COLO829 (cell line): ENCODE measurements around the gene MAN1A1.
"Not testable (repeated sequence)": the region's sequence is repeated elsewhere in the genome, so short reads cannot be mapped to it uniquely, and the experiment has no call there.

Experiments used
- DNase-seq: peaks from one replicate; pipeline ENCODE4 v3.0.0; 2012; ENCODE audit warnings: low spot score

Gene MAN1A1

GRCh38 chr6:119303164-119303887 lies 46.2 kb downstream of the MAN1A1 start:
- DNase-seq: no peak

- DNase-seq: no peak
Observed at GRCh38 chr6:119301429-119301828, 48.1 kb downstream of the MAN1A1 start.

- no peak for DNase-seq
Observed at GRCh38 chr6:119299694-119300093, 49.9 kb downstream of the MAN1A1 start.

- DNase-seq: no peak
Observed at GRCh38 chr6:119297049-119297448, 52.5 kb downstream of the MAN1A1 start.

GRCh38 chr6:119296036-119297035 lies 53.2 kb downstream of the MAN1A1 start:
- DNase-seq: no peak

- no peak for DNase-seq
Observed at GRCh38 chr6:119294984-119295383, 54.6 kb downstream of the MAN1A1 start.

- DNase-seq: not testable (repeated sequence)
Observed at GRCh38 chr6:119291060-119291459, 58.5 kb downstream of the MAN1A1 start.

GRCh38 chr6:119290306-119290705 lies 59.3 kb downstream of the MAN1A1 start:
- DNase-seq: no peak

GRCh38 chr6:119289651-119290050 lies 59.9 kb downstream of the MAN1A1 start:
- DNase-seq: no peak

GRCh38 chr6:119285908-119286625 lies 63.5 kb downstream of the MAN1A1 start:
- no peak for DNase-seq

GRCh38 chr6:119284861-119285521 lies 64.6 kb downstream of the MAN1A1 start:
- no peak for DNase-seq

GRCh38 chr6:119283979-119284545 lies 65.5 kb downstream of the MAN1A1 start:
- DNase-seq: no peak

- DNase-seq: no peak
Observed at GRCh38 chr6:119283214-119283613, 66.3 kb downstream of the MAN1A1 start.

GRCh38 chr6:119280668-119281067 lies 68.9 kb downstream of the MAN1A1 start:
- no peak for DNase-seq

- DNase-seq: no peak
Observed at GRCh38 chr6:119280080-119280479, 69.5 kb downstream of the MAN1A1 start.

GRCh38 chr6:119278625-119279024 lies 70.9 kb downstream of the MAN1A1 start:
- no peak for DNase-seq

- DNase-seq: no peak
Observed at GRCh38 chr6:119277052-119277451, 72.5 kb downstream of the MAN1A1 start.

- DNase-seq: no peak
Observed at GRCh38 chr6:119276211-119276610, 73.3 kb downstream of the MAN1A1 start.

- DNase-seq: no peak
Observed at GRCh38 chr6:119274197-119274595, 75.4 kb downstream of the MAN1A1 start.

- DNase-seq: no peak
Observed at GRCh38 chr6:119273272-119274196, 76.0 kb downstream of the MAN1A1 start.
